Panc1 (cell line): ENCODE results near the gene CDR2L. TPM values are rescaled to one million over a fixed set of nuclear protein-coding genes. Genes with fewer than 3 reads are reported as not detected.

ENCODE experiments used
- ATAC-seq: fragments of 200-7000 bp; cut with Tn5 transposase; 2 replicates; pipeline ENCODE4 v1.9.1; 2020; ENCODE audit warnings: mild to moderate bottlenecking, moderate library complexity
- BruUV-seq: library from RNA; stranded (reverse); fragments of 400-500 nt; replicated peaks from 2 replicates; lab custom pipeline; 2021; lab: Mats Ljungman, UMichigan
- CTCF ChIA-PET: fragments of 300-600 bp; sonication (Branson Sonifier 250); formaldehyde crosslinking; loops from one replicate; lab custom pipeline; 2022; ENCODE audit warnings: antibody characterized with exemption; lab: Charles Lee
- POLR2A ChIA-PET: fragments of 300-600 bp; sonication (Branson Sonifier 250); formaldehyde crosslinking; loops from one replicate; lab custom pipeline; 2022; ENCODE audit warnings: antibody characterized with exemption; lab: Charles Lee
- DNase-seq: peaks from one replicate; pipeline ENCODE4 v3.0.0-alpha.2; 2010; ENCODE audit warnings: low read depth, low spot score
- H3K27ac ChIP-seq: 2 replicates; pipeline ENCODE4 v1.5.1; 2011; ENCODE audit warnings: mild to moderate bottlenecking, low read length, inconsistent platforms
- H3K27me3 ChIP-seq: fragments of 200-500 bp; sonication (Bioruptor generic); 2 replicates; pipeline ENCODE4 v1.6.0; 2014; ENCODE audit warnings: low read length, inconsistent platforms; ENCODE audit not compliant: control insufficient read depth, insufficient read depth
- H3K36me3 ChIP-seq: fragments of 200-500 bp; sonication (Bioruptor generic); 2 replicates; pipeline ENCODE4 v1.5.1; 2014; ENCODE audit warnings: inconsistent platforms, mild to moderate bottlenecking, low read length, moderate library complexity; ENCODE audit not compliant: control insufficient read depth, insufficient read depth
- H3K4me1 ChIP-seq: 2 replicates; pipeline ENCODE4 v1.5.1; 2011; ENCODE audit warnings: inconsistent platforms, mild to moderate bottlenecking, low read length, moderate library complexity; ENCODE audit not compliant: control insufficient read depth, insufficient read depth
- H3K4me3 ChIP-seq, 2 experiments: 2 replicates each; pipeline ENCODE4 v1.5.1; 2011 to 2012; ENCODE audit warnings: low read depth in 2 of 2, low read length in 2 of 2, mild to moderate bottlenecking in 2 of 2, inconsistent platforms in 1 of 2, moderate library complexity in 1 of 2
- H3K9me3 ChIP-seq: fragments of 200-500 bp; sonication (Bioruptor generic); 2 replicates; pipeline ENCODE4 v1.5.1; 2014; ENCODE audit warnings: low read depth, mild to moderate bottlenecking, inconsistent platforms, low read length, moderate library complexity; ENCODE audit not compliant: control insufficient read depth, insufficient read depth
- CTCF ChIP-seq: fragments of 450-650 bp; IDR thresholded peaks from 2 replicates; pipeline ENCODE4 v1.5.1; 2017; ENCODE audit warnings: mild to moderate bottlenecking
- POLR2AphosphoS5 ChIP-seq: IDR thresholded peaks from 2 replicates; pipeline ENCODE4 v1.6.1; 2012; ENCODE audit warnings: mild to moderate bottlenecking, low read depth, low read length, moderate library complexity
- REST ChIP-seq, 2 experiments: IDR thresholded peaks; 2 replicates each; pipeline ENCODE4 v1.6.1; 2011 to 2012; ENCODE audit warnings: low read depth in 2 of 2, control low read depth in 1 of 2, low read length in 1 of 2, mild to moderate bottlenecking in 1 of 2, moderate library complexity in 1 of 2; ENCODE audit not compliant: insufficient read depth in 1 of 2
- SIN3A ChIP-seq: IDR thresholded peaks from 2 replicates; pipeline ENCODE4 v1.6.1; 2012; ENCODE audit warnings: low read depth, mild to moderate bottlenecking, low read length, moderate library complexity, borderline replicate concordance; ENCODE audit not compliant: insufficient read depth
- TCF7L2 ChIP-seq: IDR thresholded peaks from 2 replicates; pipeline ENCODE4 v1.6.1; 2011; ENCODE audit warnings: mild to moderate bottlenecking, low read depth, low read length, inconsistent platforms
- in situ Hi-C: cut with HindIII; loops from 2 replicates; pipeline ENCODE4 v1.10.0; 2016; ENCODE audit warnings: low sequenced_read_pairs, low pct_unique_long_range_greater_than_20kb
- intact Hi-C: fragments of 100-400 bp; cut with micrococcal nuclease; formaldehyde crosslinking; loops from one replicate; pipeline ENCODE4 v1.10.0; 2022; ENCODE audit not compliant: unreplicated experiment
- total RNA-seq: library from RNA; stranded (reverse); gene quantifications from one replicate; pipeline ENCODE4 v1.2.1, GENCODE V29; 2021; ENCODE audit not compliant: unreplicated experiment

CDR2L gene
- total RNA-seq, 1 experiment from 2014 or later: 32.0 TPM

- no peaks in the 10 kb centered on the region for H3K27me3 ChIP-seq
- BruUV-seq: no TSS peak
- POLR2A ChIA-PET: no interaction called here
- no peak overlapping the region for H3K4me3 ChIP-seq
- ATAC-seq (no peak), DNase-seq (no peak)
- in situ Hi-C loops: no loop called here
- no peak overlapping the region for H3K27ac ChIP-seq
- intact Hi-C loops: no loop called here
- CTCF ChIA-PET: interaction anchor here (2.4 kb wide), 1 partner anchor 38 kb away, joined by 11 read pairs; no protein-coding TSS in a partner anchor
- H3K9me3 ChIP-seq: no peaks in the 10 kb centered on the region
- no peaks in the 10 kb centered on the region for H3K4me1 ChIP-seq
- no peak for TF ChIP-seq TCF7L2
- TF ChIP-seq POLR2AphosphoS5: no peak
- TF ChIP-seq REST (IDR thresholded peaks at IDR 0.05; ENCODE audit: insufficient read depth in 1 of 2, low read depth in 2 of 2, low read length in 1 of 2): no peak
- no peak for TF ChIP-seq CTCF
- TF ChIP-seq SIN3A: no peak
- H3K36me3 ChIP-seq: no peaks in the 10 kb centered on the region
Observed at GRCh38 chr17:74998783-74999182, 11.4 kb downstream of the CDR2L start.

GRCh38 chr17:74999523-74999922 lies 12.1 kb downstream of the CDR2L start:
- TF ChIP-seq SIN3A: no peak
- no peak for TF ChIP-seq POLR2AphosphoS5
- no peak for TF ChIP-seq TCF7L2
- no peak for TF ChIP-seq REST (IDR thresholded peaks at IDR 0.05; ENCODE audit: insufficient read depth in 1 of 2, low read depth in 2 of 2, low read length in 1 of 2)
- TF ChIP-seq CTCF: no peak
- no peaks in the 10 kb centered on the region for H3K36me3 ChIP-seq
- CTCF ChIA-PET: interaction anchor here (2.4 kb wide), 1 partner anchor 38 kb away, joined by 11 read pairs; no protein-coding TSS in a partner anchor
- no peak for DNase-seq
- no peaks in the 10 kb centered on the region for H3K4me1 ChIP-seq
- no peaks in the 10 kb centered on the region for H3K9me3 ChIP-seq
- POLR2A ChIA-PET: no interaction called here
- BruUV-seq: no TSS peak
- ATAC-seq: no peak
- intact Hi-C loops (no loop called here), in situ Hi-C loops (no loop called here)
- H3K4me3 ChIP-seq: no peak overlapping the region
- H3K27ac ChIP-seq: no peak overlapping the region
- no peaks in the 10 kb centered on the region for H3K27me3 ChIP-seq
